NK-92 (cell line): ENCODE measurements around the gene GPR78.

ENCODE experiments used
- DNase-seq: peaks from one replicate; lab custom pipeline; 2025; ENCODE audit not compliant: unreplicated experiment; lab: John Stamatoyannopoulos, UW

Gene GPR78, protein sequence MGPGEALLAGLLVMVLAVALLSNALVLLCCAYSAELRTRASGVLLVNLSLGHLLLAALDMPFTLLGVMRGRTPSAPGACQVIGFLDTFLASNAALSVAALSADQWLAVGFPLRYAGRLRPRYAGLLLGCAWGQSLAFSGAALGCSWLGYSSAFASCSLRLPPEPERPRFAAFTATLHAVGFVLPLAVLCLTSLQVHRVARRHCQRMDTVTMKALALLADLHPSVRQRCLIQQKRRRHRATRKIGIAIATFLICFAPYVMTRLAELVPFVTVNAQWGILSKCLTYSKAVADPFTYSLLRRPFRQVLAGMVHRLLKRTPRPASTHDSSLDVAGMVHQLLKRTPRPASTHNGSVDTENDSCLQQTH

DNA sequence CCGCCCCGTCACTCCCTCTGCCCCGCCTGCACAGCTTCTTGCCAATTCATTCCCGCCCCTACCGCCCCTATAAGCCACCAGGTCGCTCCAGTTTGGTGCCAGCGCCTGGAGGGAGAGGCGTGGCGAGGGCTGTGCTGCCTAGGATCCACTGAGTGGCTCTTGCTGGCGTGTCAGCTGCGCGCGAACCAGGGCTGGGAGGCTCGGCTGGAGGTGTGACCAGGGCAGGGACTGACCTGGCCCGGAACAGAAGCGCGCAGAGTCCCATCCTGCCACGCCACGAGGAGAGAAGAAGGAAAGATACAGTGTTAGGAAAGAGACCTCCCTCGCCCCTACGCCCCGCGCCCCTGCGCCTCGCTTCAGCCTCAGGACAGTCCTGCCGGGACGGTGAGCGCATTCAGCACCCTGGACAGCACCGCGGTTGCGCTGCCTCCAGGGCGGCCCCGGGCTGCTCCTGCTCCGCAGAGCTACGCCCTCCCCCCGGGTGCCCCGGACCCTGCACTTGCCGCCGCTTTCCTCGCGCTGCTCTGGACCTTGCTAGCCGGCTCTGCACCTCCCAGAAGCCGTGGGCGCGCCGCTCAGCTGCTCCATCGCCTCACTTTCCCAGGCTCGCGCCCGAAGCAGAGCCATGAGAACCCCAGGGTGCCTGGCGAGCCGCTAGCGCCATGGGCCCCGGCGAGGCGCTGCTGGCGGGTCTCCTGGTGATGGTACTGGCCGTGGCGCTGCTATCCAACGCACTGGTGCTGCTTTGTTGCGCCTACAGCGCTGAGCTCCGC lies at the start of gene GPR78:
Gene GPR78, plus strand, starts transcription at position 72 of the 773 bp plus-strand sequence. Its CDS starts 591 bp downstream, at position 663.
- DNase-seq, result no peak

DNA sequence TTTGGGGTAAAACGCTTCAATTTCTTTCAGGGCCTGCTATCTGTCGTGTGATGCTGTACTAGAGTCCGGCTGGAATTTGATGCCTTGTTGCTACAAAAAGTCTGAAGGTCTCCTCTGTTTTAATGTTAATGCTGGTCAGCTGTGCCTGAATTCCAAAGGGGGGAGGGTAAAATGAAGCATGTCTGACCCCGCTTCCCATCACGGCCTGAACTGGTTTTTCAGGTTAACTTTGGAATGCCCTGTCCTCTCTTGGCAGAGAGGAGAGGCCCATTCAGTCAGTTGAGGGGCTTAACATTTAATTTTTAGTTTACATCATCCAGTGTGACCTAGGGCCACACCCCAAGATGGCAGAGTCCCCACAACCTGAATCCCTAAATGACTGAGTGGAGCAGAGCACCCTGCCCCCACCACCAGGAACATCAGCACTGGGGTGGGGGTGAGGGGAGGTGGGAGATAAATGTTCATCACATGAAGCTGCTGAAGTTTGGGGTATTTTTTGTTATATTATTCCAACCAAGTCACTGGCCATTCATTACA lies 47.9 kb upstream of the GPR78 start:
- DNase-seq, result no peak

DNA sequence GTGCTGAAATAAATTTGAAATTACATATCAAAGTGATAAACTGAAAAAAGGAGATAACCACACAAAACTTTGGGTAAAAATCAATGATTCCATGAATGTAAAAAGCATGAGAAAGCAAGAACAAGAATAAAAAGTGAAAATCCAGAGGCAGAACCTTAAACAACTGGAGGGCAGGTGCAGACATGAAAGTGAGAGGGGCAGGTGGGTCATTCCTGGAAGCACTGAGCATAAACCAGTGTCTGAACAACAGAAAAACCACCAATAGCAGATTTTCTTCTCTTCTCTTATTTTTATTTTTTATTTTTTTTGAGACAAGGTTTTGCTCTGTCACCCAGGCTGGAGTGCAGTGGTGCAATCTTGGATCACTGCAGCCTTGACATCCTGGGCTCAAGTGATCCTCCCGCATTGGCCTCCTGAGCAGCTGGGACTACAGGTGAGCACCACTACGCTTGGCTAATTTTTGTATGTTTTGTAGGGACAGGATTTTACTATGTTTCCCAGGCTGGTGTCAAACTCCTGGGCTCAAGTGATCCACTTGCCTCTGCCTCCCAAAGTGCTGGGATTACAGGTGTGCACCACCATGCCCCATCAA lies 46.8 kb upstream of the GPR78 start:
- DNase-seq, result no peak

- DNase-seq, result no peak
Observed at GRCh38 chr4:8534129-8534528, 46.1 kb upstream of the GPR78 start.

GRCh38 chr4:8534611-8535010 lies 45.6 kb upstream of the GPR78 start:
- DNase-seq, result no peak

DNA sequence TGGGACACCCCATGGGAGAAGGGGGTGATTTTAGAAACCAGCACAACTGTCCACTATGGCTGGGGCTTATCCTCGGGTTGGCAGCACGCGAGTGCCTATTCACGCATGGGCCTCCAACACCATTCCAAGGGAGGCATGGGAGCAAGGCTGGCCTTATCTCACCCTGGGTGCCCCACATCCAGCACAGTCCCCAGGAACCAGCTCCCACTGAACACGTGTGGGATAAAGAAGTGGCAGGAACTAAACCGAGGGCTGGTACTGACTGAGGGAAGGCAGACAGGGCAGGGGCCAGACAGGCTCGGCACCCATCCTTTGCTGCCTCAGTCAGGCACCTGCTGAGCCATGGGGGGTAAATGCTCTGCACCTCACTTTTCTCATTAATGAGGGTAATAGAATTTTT lies 43.7 kb upstream of the GPR78 start:
- DNase-seq, result no peak

DNA sequence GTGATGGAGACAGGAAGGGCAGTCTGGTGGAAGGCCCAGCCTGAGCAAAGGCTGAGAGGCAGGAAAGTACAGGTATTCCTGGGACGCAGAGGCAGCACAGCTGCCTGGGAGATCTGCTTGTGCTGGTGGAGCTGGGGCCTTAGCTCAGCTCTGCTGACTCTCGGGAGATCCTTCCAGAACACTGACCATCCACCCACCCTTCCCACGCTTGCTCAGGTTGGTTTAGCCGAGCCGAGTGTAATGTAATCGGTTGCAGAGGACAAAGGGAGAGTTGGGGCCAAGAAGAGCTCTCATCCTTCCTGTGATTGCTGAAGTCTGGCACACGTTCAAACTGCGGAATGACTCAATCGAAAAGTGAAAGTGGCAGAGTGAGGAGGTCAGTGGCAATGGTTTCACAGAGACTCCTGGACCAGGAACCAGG lies 43.1 kb upstream of the GPR78 start:
- DNase-seq, result no peak

- DNase-seq, result no peak
Observed at GRCh38 chr4:8538076-8538702, 42.0 kb upstream of the GPR78 start.

- DNase-seq, result no peak
Observed at GRCh38 chr4:8538703-8539567, 41.3 kb upstream of the GPR78 start.

GRCh38 chr4:8539661-8540060 lies 40.5 kb upstream of the GPR78 start:
- no peak for DNase-seq

DNA sequence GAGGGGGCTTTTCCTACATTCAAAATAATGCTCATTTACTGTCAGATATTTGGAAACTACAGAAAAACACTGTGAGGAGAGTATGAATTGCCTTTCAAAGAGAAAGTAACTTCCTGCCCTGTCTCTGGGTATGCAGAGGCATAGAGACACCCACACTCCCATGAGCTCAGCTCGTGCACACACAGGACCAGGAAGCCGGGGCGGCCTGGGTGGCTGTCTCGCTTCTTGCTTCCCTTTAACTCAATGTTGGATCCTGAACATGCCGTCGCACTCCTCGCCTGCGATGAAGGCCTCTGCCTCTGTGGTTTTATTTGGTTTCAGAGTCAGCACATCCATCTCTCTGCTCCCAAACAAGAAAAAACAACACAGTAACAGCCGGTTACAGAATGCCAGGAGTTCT lies 40.1 kb upstream of the GPR78 start:
- no peak for DNase-seq

GRCh38 chr4:8540586-8540985 lies 39.6 kb upstream of the GPR78 start:
- no peak for DNase-seq

DNA sequence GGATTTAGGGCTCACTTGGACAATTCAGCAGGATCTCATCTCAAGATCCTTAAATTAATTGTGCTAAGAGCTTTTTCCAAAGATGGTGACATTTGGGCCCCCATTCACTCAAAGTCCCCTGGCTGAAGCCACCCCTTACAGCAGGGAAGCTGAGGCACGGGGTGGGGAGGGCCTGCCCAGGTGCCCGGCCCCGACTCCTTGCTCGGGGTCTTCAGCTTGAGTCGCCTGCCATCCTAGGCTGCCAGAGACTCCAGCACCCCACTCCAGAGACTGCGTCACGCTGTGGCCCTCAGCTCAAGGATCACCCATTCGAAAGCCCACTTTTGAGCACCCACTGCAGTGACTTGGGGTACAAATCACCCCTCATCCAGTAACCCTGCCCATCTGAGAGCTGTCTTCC lies 39.2 kb upstream of the GPR78 start:
- DNase-seq, result no peak

GRCh38 chr4:8541981-8542715 lies 38.0 kb upstream of the GPR78 start:
- DNase-seq, result no peak

DNA sequence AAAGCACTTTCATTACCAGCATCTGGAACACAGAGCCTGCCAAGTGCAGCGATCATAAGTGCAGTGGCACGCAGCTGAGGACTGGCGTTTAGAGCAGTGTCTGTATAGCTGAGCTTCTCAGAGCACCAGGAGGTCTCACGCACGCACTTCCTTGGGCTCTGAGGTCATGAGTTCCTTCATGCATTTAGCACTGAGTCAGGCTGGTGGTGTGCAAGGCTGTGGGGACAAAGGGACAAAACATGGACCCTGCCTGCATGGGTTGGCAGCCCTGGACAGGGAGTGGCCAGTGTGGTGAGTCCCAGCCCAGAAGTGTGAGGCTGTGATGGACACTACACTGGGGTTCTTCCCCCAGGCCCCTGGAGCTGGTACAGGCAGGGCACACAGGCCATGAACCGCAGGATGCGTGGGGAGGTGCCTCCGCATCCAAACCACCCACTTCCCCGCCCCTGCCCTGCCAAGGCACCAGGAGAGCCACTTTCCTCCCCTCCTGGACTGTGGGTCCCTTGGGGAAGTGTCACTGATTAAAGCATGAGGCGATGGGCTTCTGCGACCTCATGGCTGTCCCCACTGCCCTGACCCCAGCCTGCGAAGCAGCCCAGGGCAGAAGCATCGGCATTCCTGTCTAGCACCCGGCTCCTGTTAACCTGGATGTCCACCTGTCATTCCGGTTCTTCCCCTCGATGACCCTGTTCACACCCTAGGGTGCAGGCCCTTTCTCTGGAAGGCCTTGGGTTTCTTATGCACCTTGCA lies 37.2 kb upstream of the GPR78 start:
- DNase-seq, result no peak

DNA sequence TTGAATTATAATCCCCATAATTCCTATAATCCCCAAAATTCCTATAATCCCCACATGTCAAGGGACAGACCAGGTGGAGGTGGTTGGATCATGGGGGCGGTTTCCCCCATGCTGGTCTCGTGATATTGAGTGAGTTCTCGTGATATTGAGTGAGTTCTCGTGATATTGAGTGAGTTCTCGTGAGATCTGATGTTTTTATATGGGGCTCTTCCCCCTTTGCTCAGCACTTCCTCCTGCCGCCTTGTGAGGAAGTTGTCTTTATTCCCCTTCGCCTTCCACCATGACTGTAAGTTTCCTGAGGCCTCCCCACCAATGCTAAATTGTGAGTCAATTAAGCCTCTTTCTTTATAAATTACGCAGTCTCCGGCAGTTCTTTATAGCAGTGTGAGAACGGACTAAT lies 36.6 kb upstream of the GPR78 start:
- no peak for DNase-seq

DNA sequence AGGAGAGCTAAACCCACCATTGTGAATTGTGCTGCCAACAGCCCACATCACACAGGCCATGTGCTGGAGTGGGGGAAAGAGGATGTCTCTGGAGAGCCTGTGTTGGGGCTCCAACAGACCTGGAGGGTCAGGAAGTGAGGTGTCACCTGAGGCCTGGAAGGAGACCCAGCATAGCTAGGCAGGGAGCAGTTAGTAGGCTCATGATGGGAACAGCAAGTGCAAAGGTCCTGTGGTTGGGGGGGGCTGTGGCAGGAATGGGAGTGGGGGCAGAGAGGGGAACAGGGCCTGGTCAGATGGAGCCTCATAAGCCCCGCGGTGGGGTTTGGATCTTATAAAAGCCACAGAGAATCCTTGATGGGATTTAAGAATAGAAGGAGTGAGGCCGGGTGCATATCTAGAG lies 35.9 kb upstream of the GPR78 start:
- no peak for DNase-seq

- no peak for DNase-seq
Observed at GRCh38 chr4:8544741-8545438, 35.3 kb upstream of the GPR78 start.

GRCh38 chr4:8545439-8545765 lies 34.8 kb upstream of the GPR78 start:
- DNase-seq, result no peak
